ENCODE results near the gene SLIT3. TPM values are rescaled to one million over a fixed set of nuclear protein-coding genes. Genes with fewer than 3 reads are reported as not detected.

Gene SLIT3
- total RNA-seq, 1 experiment from 2014 or later = 0.44 TPM

DNA sequence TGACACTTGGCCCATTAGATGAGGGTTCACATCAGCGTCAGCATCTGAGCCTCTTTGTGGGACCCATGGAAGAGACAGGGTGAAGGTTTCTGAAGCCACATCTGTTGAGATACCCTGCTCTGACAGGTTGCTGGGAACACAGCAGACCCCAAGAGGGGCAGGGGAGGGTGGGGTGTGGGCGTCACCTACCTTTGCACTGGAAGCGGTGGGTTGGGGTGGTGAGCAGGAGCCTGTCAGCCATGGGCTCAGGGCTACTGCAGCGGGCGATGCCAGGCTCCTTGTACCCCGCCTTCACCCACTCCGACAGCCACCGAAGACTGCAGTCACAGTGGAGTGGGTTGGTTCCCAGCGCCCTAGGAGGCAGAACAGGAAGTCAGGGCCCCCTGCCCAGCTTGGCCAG, 590.2 kb downstream of the SLIT3 start:
- Histone ChIP-seq H3K27ac (ENCODE audit: low read length) (no peak overlapping the region), H3K4me3 (ENCODE audit: low read length) (no peak overlapping the region), H3K79me2 (ENCODE audit: low read length) (no peaks in the 10 kb centered on the region), H3K4me1 (ENCODE audit: insufficient read depth, low read length) (peaks cover 16% of the 10 kb centered on the region), H3F3A (ENCODE audit: low read length, unreplicated experiment) (no peaks in the 10 kb centered on the region), H3K36me3 (ENCODE audit: low read depth, low read length) (no peaks in the 10 kb centered on the region), H3K27me3 (ENCODE audit: low read length) (no peaks in the 10 kb centered on the region), H2AFZ (ENCODE audit: low read length) (no peak overlapping the region), H3K4me2 (ENCODE audit: low read length) (no peak overlapping the region), H3K9me2 (replicated peaks; ENCODE audit: low read length) (no peaks in the 10 kb centered on the region), H3K9ac (ENCODE audit: low read length) (no peak overlapping the region), H3K9me3 (ENCODE audit: low read length) (no peaks in the 10 kb centered on the region), H4K20me1 (ENCODE audit: low read length) (no peaks in the 10 kb centered on the region)
- no peak for ATAC-seq
- intact Hi-C loops (cut with micrococcal nuclease) = no loop called here
- CTCF ChIA-PET = no interaction called here
- POLR2A ChIA-PET (ENCODE audit: unreplicated experiment) = no interaction called here
- DNase-seq = no peak
- BruUV-seq (replicated peaks) = no TSS peak
- TF ChIP-seq EZH2 (IDR thresholded peaks at IDR 0.05; ENCODE audit: low read length, unreplicated experiment) = no peak
- TF ChIP-seq EZH2phosphoT487 (IDR thresholded peaks at IDR 0.05; ENCODE audit: borderline replicate concordance, low read length) = no peak

- Histone ChIP-seq H3K4me3 (ENCODE audit: low read length) (no peak overlapping the region), H3F3A (ENCODE audit: low read length, unreplicated experiment) (no peaks in the 10 kb centered on the region), H3K27ac (ENCODE audit: low read length) (no peak overlapping the region), H2AFZ (ENCODE audit: low read length) (no peak overlapping the region), H3K9ac (ENCODE audit: low read length) (no peak overlapping the region), H3K36me3 (ENCODE audit: low read depth, low read length) (no peaks in the 10 kb centered on the region), H3K79me2 (ENCODE audit: low read length) (no peaks in the 10 kb centered on the region), H3K9me2 (replicated peaks; ENCODE audit: low read length) (no peaks in the 10 kb centered on the region), H3K4me2 (ENCODE audit: low read length) (no peak overlapping the region), H3K9me3 (ENCODE audit: low read length) (no peaks in the 10 kb centered on the region), H3K4me1 (ENCODE audit: insufficient read depth, low read length) (peaks cover 10% of the 10 kb centered on the region), H3K27me3 (ENCODE audit: low read length) (no peaks in the 10 kb centered on the region), H4K20me1 (ENCODE audit: low read length) (no peaks in the 10 kb centered on the region)
- ATAC-seq (no peak), DNase-seq (no peak)
- POLR2A ChIA-PET (ENCODE audit: unreplicated experiment) = no interaction called here
- CTCF ChIA-PET = no interaction called here
- TF ChIP-seq, protein P1, sequence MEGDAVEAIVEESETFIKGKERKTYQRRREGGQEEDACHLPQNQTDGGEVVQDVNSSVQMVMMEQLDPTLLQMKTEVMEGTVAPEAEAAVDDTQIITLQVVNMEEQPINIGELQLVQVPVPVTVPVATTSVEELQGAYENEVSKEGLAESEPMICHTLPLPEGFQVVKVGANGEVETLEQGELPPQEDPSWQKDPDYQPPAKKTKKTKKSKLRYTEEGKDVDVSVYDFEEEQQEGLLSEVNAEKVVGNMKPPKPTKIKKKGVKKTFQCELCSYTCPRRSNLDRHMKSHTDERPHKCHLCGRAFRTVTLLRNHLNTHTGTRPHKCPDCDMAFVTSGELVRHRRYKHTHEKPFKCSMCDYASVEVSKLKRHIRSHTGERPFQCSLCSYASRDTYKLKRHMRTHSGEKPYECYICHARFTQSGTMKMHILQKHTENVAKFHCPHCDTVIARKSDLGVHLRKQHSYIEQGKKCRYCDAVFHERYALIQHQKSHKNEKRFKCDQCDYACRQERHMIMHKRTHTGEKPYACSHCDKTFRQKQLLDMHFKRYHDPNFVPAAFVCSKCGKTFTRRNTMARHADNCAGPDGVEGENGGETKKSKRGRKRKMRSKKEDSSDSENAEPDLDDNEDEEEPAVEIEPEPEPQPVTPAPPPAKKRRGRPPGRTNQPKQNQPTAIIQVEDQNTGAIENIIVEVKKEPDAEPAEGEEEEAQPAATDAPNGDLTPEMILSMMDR (conservative IDR thresholded peaks at IDR 0.05; ENCODE audit: low read depth, low read length) = no peak
- TF ChIP-seq EZH2 (IDR thresholded peaks at IDR 0.05; ENCODE audit: low read length, unreplicated experiment) = no peak
- no peak for TF ChIP-seq EZH2phosphoT487 (IDR thresholded peaks at IDR 0.05; ENCODE audit: borderline replicate concordance, low read length)
- intact Hi-C loops (cut with micrococcal nuclease) = loop anchor here (2.0 kb wide), 1 partner anchor 279 kb away; no protein-coding TSS in a partner anchor
- BruUV-seq (replicated peaks) = no TSS peak
These were observed 592.9 kb downstream of the SLIT3 start for GRCh38 chr5:168707716-168708695.

- H3K9ac ChIP-seq (ENCODE audit: low read length) = no peak overlapping the region
- TF ChIP-seq, protein P1 (conservative IDR thresholded peaks at IDR 0.05; ENCODE audit: low read depth, low read length) = peak; percentile 63
- TF ChIP-seq EZH2phosphoT487 (IDR thresholded peaks at IDR 0.05; ENCODE audit: borderline replicate concordance, low read length) = no peak
- peak; percentile 84 for ATAC-seq
- no peaks in the 10 kb centered on the region for H3K27me3 ChIP-seq (ENCODE audit: low read length)
- ChIA-PET CTCF (no interaction called here), POLR2A (ENCODE audit: unreplicated experiment) (no interaction called here)
- DNase-seq = peak; percentile 52
- no peaks in the 10 kb centered on the region for H3K9me3 ChIP-seq (ENCODE audit: low read length)
- H3K36me3 ChIP-seq (ENCODE audit: low read depth, low read length) = no peaks in the 10 kb centered on the region
- H3K9me2 ChIP-seq (replicated peaks; ENCODE audit: low read length) = no peaks in the 10 kb centered on the region
- no peaks in the 10 kb centered on the region for H4K20me1 ChIP-seq (ENCODE audit: low read length)
- no peak overlapping the region for H3K4me3 ChIP-seq (ENCODE audit: low read length)
- intact Hi-C loops (cut with micrococcal nuclease) = loop anchor here (1.0 to 2.0 kb wide), 2 partner anchors 280 to 842 kb away; no protein-coding TSS in a partner anchor
- no TSS peak for BruUV-seq (replicated peaks)
- H3K79me2 ChIP-seq (ENCODE audit: low read length) = no peaks in the 10 kb centered on the region
- H3F3A ChIP-seq (ENCODE audit: low read length, unreplicated experiment) = no peaks in the 10 kb centered on the region
- H3K4me2 ChIP-seq (ENCODE audit: low read length) = no peak overlapping the region
- H2AFZ ChIP-seq (ENCODE audit: low read length) = no peak overlapping the region
- H3K27ac ChIP-seq (ENCODE audit: low read length) = no peak overlapping the region
- H3K4me1 ChIP-seq (ENCODE audit: insufficient read depth, low read length) = no peaks in the 10 kb centered on the region
These were observed 594.3 kb downstream of the SLIT3 start for GRCh38 chr5:168706655-168707069.

All from PC-3 (cell line).